Retinal pigment epithelial cell (primary cell): ENCODE results near the gene DNAJC21.

Experiments
- DNase-seq: peaks from one replicate; pipeline ENCODE4 v3.0.0-alpha.2; 2010; ENCODE audit warnings: low read depth
- H3K4me3 ChIP-seq: 2 replicates; pipeline ENCODE4 v1.5.1; 2011; ENCODE audit warnings: mild to moderate bottlenecking, low read length, control low read depth, moderate library complexity
- TF ChIP-seq, protein P1 (sequence below): conservative IDR thresholded peaks from 2 replicates; pipeline ENCODE4 v1.5.1; 2011; ENCODE audit warnings: low read depth, low read length, control low read depth, inconsistent platforms

DNAJC21 gene

DNA sequence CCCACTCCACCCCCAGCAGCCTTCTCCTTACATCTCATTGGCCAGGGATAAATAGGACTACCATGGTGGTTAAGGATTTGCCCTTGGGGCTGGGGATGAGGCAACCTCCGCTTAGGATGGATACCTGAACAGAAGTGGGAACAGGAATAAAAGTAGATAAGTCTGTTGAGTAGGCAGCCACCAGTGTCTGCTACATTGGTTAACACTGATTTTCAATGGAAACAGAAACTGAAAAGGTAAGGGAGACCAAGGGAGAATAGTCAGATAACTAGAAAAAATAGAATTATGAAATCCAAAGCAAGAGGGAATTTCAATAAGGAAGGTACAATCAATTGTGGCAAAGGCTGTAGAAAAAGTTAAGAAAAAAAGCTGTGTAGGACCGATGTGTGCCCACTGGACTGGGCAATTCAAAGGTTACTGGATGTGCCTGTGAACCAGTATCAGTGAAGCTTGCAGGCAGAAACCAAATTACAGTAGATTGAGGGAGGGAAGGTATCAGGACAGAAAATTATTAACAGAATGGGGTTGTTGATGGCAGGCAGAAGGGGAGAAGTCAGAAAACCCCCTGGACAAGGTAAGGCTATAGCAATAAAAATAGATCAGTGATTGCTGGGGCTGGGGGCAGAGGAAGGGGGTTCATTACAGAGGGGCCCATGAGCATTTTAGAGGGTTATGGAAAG lies 48.7 kb downstream of the DNAJC21 start:
- DNase-seq = no peak
- TF ChIP-seq, protein P1, sequence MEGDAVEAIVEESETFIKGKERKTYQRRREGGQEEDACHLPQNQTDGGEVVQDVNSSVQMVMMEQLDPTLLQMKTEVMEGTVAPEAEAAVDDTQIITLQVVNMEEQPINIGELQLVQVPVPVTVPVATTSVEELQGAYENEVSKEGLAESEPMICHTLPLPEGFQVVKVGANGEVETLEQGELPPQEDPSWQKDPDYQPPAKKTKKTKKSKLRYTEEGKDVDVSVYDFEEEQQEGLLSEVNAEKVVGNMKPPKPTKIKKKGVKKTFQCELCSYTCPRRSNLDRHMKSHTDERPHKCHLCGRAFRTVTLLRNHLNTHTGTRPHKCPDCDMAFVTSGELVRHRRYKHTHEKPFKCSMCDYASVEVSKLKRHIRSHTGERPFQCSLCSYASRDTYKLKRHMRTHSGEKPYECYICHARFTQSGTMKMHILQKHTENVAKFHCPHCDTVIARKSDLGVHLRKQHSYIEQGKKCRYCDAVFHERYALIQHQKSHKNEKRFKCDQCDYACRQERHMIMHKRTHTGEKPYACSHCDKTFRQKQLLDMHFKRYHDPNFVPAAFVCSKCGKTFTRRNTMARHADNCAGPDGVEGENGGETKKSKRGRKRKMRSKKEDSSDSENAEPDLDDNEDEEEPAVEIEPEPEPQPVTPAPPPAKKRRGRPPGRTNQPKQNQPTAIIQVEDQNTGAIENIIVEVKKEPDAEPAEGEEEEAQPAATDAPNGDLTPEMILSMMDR = no peak
- no peak overlapping the region for H3K4me3 ChIP-seq

DNA sequence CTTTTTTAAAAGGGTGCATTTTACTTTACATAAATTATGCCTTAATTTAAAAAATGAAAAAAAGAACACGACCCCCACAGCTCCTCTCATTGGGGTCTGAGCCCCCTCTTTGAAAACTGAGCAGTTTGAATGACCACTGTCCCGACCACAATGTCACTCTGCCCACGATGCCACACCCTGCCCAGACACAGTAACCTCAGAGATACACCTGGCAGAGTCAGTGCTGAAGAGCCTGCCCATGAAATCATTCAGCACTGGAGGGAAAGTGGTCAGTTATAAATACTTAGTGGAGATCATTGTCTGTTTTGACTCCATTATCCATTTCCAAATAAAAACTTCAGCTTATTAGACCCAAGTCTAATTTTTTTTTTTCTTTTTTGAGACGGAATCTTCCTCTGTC lies 49.3 kb downstream of the DNAJC21 start:
- no peak for DNase-seq
- TF ChIP-seq, protein P1 = no peak
- H3K4me3 ChIP-seq = no peak overlapping the region

DNA sequence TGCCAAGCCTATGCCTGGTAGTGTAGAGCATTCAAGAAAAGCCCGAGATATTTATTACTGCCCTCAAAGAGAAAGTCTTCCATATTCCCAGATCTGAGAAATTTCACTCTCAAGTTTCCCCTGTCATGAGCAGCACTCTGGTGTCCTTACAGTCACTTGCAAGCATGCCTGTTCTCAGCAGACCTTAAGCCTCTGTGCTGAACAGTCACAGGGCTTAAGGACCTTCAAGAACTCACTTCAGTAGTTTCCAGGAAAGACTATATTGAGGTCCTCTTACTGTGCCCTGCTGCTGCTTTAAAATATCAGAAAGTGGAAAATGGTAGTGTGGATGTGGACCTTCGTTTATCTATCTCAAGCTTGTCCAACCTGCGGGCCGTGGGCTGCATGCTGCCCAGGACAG lies 53.5 kb downstream of the DNAJC21 start:
- no peak for DNase-seq
- TF ChIP-seq, protein P1 = no peak
- H3K4me3 ChIP-seq = no peak overlapping the region

DNA sequence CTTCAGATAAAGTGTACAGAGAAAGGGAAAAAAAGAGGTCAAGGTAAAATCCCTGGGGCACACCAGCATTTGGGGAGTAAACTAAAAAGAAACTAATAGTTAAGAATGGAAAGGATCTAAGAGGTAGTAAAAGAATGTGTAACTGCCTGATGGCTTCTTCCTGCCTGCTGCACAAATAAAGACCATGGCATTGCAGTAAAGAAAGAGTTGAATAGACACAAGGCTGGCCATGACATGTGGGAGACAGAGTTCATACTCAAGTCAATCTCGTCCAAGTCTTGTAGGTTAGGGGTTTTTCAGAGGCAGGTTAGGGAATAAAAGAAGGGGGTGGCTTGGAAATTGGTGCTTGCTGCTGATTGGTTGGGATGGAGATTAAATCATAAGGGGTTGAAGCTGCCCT lies 57.6 kb downstream of the DNAJC21 start:
- TF ChIP-seq, protein P1 = no peak
- no peak overlapping the region for H3K4me3 ChIP-seq
- DNase-seq = no peak

GRCh38 chr5:34991486-34992238 lies 62.3 kb downstream of the DNAJC21 start:
- no peak overlapping the region for H3K4me3 ChIP-seq
- TF ChIP-seq, protein P1 = no peak
- no peak for DNase-seq

DNA sequence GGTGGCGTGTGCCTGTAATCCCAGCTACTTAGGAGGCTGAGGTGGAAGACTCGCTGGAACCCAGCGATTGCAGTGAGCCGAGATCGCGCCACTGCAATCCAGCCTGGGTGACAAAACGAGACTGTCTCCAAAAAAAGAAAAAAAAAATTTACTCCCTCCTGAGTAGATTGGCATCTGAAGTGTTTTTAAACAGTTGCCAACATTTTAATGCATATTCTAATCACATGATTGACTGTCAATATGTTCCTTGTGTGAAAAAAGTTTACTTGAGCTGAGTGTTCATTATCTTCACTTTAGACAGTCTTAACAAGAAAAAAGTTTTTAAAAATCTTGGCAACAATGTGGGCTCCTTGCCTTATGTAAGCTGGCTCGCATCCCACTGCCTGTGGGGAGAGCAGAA lies 64.6 kb downstream of the DNAJC21 start:
- H3K4me3 ChIP-seq = no peak overlapping the region
- TF ChIP-seq, protein P1 = no peak
- no peak for DNase-seq

DNA sequence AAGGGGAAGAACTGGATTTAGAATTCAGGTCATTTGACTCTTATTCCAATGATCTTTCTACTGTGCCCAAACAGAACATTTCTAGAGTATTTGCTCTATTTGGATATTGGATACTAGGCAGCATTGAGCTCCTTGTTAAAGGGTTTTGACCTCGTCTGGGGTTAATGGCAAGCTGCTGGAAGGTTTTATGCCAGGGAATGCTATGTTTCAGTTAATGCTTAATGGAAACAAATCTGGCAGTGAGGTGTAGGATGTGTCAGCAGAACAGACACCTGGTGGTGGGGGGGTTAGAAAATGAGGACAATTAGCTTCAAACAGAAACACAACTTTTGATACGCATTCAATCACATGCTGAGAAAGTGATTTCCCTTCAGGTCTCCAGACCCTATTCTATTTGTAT lies 66.9 kb downstream of the DNAJC21 start:
- TF ChIP-seq, protein P1 = no peak
- DNase-seq = no peak
- no peak overlapping the region for H3K4me3 ChIP-seq
